ENCODE measurements around the gene ERI3.

ERI3 gene

GRCh38 chr1:44316231-44316759, 38.8 kb downstream of the ERI3 start:
- peak; percentile 36 for DNase-seq (ENCODE audit: low spot score)

GRCh38 chr1:44315521-44315920, 39.5 kb downstream of the ERI3 start:
- no peak for DNase-seq (ENCODE audit: low spot score)

GRCh38 chr1:44314452-44314851, 40.6 kb downstream of the ERI3 start:
- DNase-seq (ENCODE audit: low spot score) = no peak

- no peak for DNase-seq (ENCODE audit: low spot score)
These were observed 41.7 kb downstream of the ERI3 start for GRCh38 chr1:44313265-44313918.

- DNase-seq (ENCODE audit: low spot score) = no peak
These were observed 42.5 kb downstream of the ERI3 start for GRCh38 chr1:44312399-44313196.

- DNase-seq (ENCODE audit: low spot score) = no peak
These were observed 45.1 kb downstream of the ERI3 start for GRCh38 chr1:44310006-44310405.

- DNase-seq (ENCODE audit: low spot score) = no peak
These were observed 49.1 kb downstream of the ERI3 start for GRCh38 chr1:44305962-44306422.

GRCh38 chr1:44303532-44303931, 51.5 kb downstream of the ERI3 start:
- no peak for DNase-seq (ENCODE audit: low spot score)

GRCh38 chr1:44302541-44302940, 52.5 kb downstream of the ERI3 start:
- no peak for DNase-seq (ENCODE audit: low spot score)

GRCh38 chr1:44301442-44301841, 53.6 kb downstream of the ERI3 start:
- DNase-seq (ENCODE audit: low spot score) = no peak

- DNase-seq (ENCODE audit: low spot score) = no peak
These were observed 54.2 kb downstream of the ERI3 start for GRCh38 chr1:44300852-44301251.

GRCh38 chr1:44297695-44298400, 57.2 kb downstream of the ERI3 start:
- no peak for DNase-seq (ENCODE audit: low spot score)

GRCh38 chr1:44296806-44297205, 58.3 kb downstream of the ERI3 start:
- no peak for DNase-seq (ENCODE audit: low spot score)

- no peak for DNase-seq (ENCODE audit: low spot score)
These were observed 59.0 kb downstream of the ERI3 start for GRCh38 chr1:44296086-44296485.

GRCh38 chr1:44294588-44295007, 60.5 kb downstream of the ERI3 start:
- peak; percentile 75 for DNase-seq (ENCODE audit: low spot score)

GRCh38 chr1:44293761-44294315, 61.2 kb downstream of the ERI3 start:
- DNase-seq (ENCODE audit: low spot score) = no peak

GRCh38 chr1:44292651-44293050, 62.4 kb downstream of the ERI3 start:
- DNase-seq (ENCODE audit: low spot score) = no peak

- no peak for DNase-seq (ENCODE audit: low spot score)
These were observed 64.6 kb downstream of the ERI3 start for GRCh38 chr1:44290250-44291094.

GRCh38 chr1:44289530-44289929, 65.5 kb downstream of the ERI3 start:
- no peak for DNase-seq (ENCODE audit: low spot score)

- no peak for DNase-seq (ENCODE audit: low spot score)
These were observed 66.2 kb downstream of the ERI3 start for GRCh38 chr1:44288883-44289282.

- DNase-seq (ENCODE audit: low spot score) = no peak
These were observed 70.9 kb downstream of the ERI3 start for GRCh38 chr1:44284184-44284583.

Measured in pons (tissue), 1 donor.